Measurements from ENCODE around the gene DOK1. TPM values are rescaled to one million over a fixed set of nuclear protein-coding genes. Genes with fewer than 3 reads are reported as not detected.
A peak's percentile ranks its signal among the peaks of the same experiment; 100 is the strongest.

DOK1 gene
- total RNA-seq, 1 experiment from 2014 or later: 4.7 TPM

DNA sequence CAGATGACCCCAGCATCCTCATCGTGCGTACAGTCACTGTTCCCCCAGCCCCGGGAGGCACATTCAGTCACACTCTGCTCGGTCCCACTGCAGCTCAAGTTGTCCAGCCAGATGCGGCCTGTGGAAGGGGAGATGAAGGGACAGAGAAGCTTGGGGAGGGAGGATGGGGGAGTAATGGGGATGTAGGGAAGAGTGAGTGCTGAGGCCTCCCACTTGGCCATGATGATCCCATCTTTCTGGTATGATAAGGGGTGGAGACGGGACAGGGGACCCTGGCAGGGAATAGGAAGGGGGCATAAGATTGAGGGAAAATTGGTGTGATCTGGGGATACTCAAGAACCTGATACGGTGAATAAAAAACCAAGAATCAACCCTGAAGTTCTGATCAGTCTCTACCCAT is 4.3 kb upstream of the DOK1 start:
- H2AFZ ChIP-seq (ENCODE audit: low read length): no peak overlapping the region
- peak overlapping the region; percentile 100 for H3K4me2 ChIP-seq (ENCODE audit: low read length)
- intact Hi-C loops (cut with micrococcal nuclease): no loop called here
- no peak overlapping the region for H3K27ac ChIP-seq (ENCODE audit: low read length)
- H3K36me3 ChIP-seq (ENCODE audit: low read depth, low read length): no peaks in the 10 kb centered on the region
- H4K20me1 ChIP-seq (ENCODE audit: low read length): no peaks in the 10 kb centered on the region
- H3K9me3 ChIP-seq (ENCODE audit: low read length): no peaks in the 10 kb centered on the region
- peak overlapping the region; percentile 83 for H3K4me3 ChIP-seq (ENCODE audit: low read length)
- CTCF ChIA-PET: no interaction called here
- no peaks in the 10 kb centered on the region for H3K27me3 ChIP-seq (ENCODE audit: low read length)
- no peaks in the 10 kb centered on the region for H3K9me2 ChIP-seq (replicated peaks; ENCODE audit: low read length)
- no peaks in the 10 kb centered on the region for H3F3A ChIP-seq (ENCODE audit: low read length, unreplicated experiment)
- peaks cover 12% of the 10 kb centered on the region; the same call in 1 of the 2 replicates for H3K4me1 ChIP-seq (ENCODE audit: insufficient read depth, low read length)
- POLR2A ChIA-PET (ENCODE audit: unreplicated experiment): no interaction called here
- DNase-seq (no peak), ATAC-seq (no peak)
- TF ChIP-seq, protein P1, sequence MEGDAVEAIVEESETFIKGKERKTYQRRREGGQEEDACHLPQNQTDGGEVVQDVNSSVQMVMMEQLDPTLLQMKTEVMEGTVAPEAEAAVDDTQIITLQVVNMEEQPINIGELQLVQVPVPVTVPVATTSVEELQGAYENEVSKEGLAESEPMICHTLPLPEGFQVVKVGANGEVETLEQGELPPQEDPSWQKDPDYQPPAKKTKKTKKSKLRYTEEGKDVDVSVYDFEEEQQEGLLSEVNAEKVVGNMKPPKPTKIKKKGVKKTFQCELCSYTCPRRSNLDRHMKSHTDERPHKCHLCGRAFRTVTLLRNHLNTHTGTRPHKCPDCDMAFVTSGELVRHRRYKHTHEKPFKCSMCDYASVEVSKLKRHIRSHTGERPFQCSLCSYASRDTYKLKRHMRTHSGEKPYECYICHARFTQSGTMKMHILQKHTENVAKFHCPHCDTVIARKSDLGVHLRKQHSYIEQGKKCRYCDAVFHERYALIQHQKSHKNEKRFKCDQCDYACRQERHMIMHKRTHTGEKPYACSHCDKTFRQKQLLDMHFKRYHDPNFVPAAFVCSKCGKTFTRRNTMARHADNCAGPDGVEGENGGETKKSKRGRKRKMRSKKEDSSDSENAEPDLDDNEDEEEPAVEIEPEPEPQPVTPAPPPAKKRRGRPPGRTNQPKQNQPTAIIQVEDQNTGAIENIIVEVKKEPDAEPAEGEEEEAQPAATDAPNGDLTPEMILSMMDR (conservative IDR thresholded peaks at IDR 0.05; ENCODE audit: low read depth, low read length): no peak
- TF ChIP-seq EZH2phosphoT487 (IDR thresholded peaks at IDR 0.05; ENCODE audit: borderline replicate concordance, low read length) (no peak), EZH2 (IDR thresholded peaks at IDR 0.05; ENCODE audit: low read length, unreplicated experiment) (no peak)
- H3K9ac ChIP-seq (ENCODE audit: low read length): no peak overlapping the region
- BruUV-seq (replicated peaks): no TSS peak
- H3K79me2 ChIP-seq (ENCODE audit: low read length): peaks cover 10% of the 10 kb centered on the region

DNA sequence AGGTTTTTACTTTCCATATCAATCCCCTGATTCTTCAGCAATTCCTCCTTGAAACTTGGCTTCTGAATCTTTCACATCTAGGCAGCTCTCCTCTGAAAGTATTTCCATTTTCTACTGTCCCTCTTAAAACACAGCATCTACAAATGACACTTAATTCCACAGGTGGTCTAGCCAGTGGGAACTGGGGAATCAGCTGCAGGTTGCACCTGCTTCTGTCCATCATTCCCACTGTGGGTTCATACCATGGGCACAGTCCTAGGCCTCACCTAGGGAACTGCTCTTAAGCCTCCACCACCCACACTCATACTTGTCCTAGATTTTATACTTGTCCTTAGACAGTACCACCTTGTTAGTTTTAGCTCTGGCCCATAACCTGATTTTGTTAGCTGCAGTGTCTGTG is 3.0 kb upstream of the DOK1 start:
- H3K79me2 ChIP-seq (ENCODE audit: low read length): peaks cover 10% of the 10 kb centered on the region

More for the DNA sequence above, 3.0 kb upstream of the DOK1 start:
- H3K27ac ChIP-seq (ENCODE audit: low read length): no peak overlapping the region
- no peak overlapping the region for H2AFZ ChIP-seq (ENCODE audit: low read length)
- no TSS peak for BruUV-seq (replicated peaks)
- no peaks in the 10 kb centered on the region for H3K27me3 ChIP-seq (ENCODE audit: low read length)
- no peaks in the 10 kb centered on the region for H3F3A ChIP-seq (ENCODE audit: low read length, unreplicated experiment)
- DNase-seq (no peak), ATAC-seq (no peak)
- no peak overlapping the region for H3K9ac ChIP-seq (ENCODE audit: low read length)
- no peaks in the 10 kb centered on the region for H3K36me3 ChIP-seq (ENCODE audit: low read depth, low read length)
- ChIA-PET CTCF (no interaction called here), POLR2A (ENCODE audit: unreplicated experiment) (no interaction called here)
- no peak overlapping the region for H3K4me3 ChIP-seq (ENCODE audit: low read length)
- H3K4me1 ChIP-seq (ENCODE audit: insufficient read depth, low read length): peaks cover 12% of the 10 kb centered on the region; the same call in 1 of the 2 replicates
- no peaks in the 10 kb centered on the region for H3K9me3 ChIP-seq (ENCODE audit: low read length)
- H3K4me2 ChIP-seq (ENCODE audit: low read length): no peak overlapping the region
- intact Hi-C loops (cut with micrococcal nuclease): no loop called here
- TF ChIP-seq EZH2phosphoT487 (IDR thresholded peaks at IDR 0.05; ENCODE audit: borderline replicate concordance, low read length): no peak
- TF ChIP-seq, protein P1 (conservative IDR thresholded peaks at IDR 0.05; ENCODE audit: low read depth, low read length): no peak
- no peak for TF ChIP-seq EZH2 (IDR thresholded peaks at IDR 0.05; ENCODE audit: low read length, unreplicated experiment)
- H3K9me2 ChIP-seq (replicated peaks; ENCODE audit: low read length): no peaks in the 10 kb centered on the region
- no peaks in the 10 kb centered on the region for H4K20me1 ChIP-seq (ENCODE audit: low read length)
